PC-3 (cell line): Measurements from ENCODE around the gene PKP1. TPM values are rescaled to one million over a fixed set of nuclear protein-coding genes. Genes with fewer than 3 reads are reported as not detected.

Experiments used
- ATAC-seq: fragments of 200-7000 bp; cut with Tn5 transposase; 2 replicates; pipeline ENCODE4 v1.9.1; 2020; ENCODE audit warnings: mild to moderate bottlenecking, moderate library complexity
- BruUV-seq: library from RNA; stranded (reverse); fragments of 400-500 nt; replicated peaks from 2 replicates; lab custom pipeline; 2021; lab: Mats Ljungman, UMichigan
- CTCF ChIA-PET: fragments of 300-600 bp; sonication (Branson Sonifier 250); formaldehyde crosslinking; loops from one replicate; lab custom pipeline; 2022; ENCODE audit warnings: antibody characterized with exemption; lab: Charles Lee
- POLR2A ChIA-PET: fragments of 300-600 bp; sonication (Branson Sonifier 250); formaldehyde crosslinking; loops from one replicate; lab custom pipeline; 2022; ENCODE audit warnings: antibody characterized with exemption; ENCODE audit not compliant: unreplicated experiment; lab: Charles Lee
- DNase-seq: peaks from one replicate; pipeline ENCODE4 v3.0.0-alpha.2; 2015
- H2AFZ ChIP-seq: fragments of 300-600 bp; sonication (generic); 2 replicates; pipeline ENCODE4 v1.6.0; 2016; ENCODE audit warnings: antibody characterized with exemption, low read length
- H3F3A ChIP-seq: fragments of 300-600 bp; sonication (generic); one replicate; pipeline ENCODE4 v1.6.0; 2017; ENCODE audit warnings: antibody characterized with exemption, low read length, control low read depth, mild to moderate bottlenecking; ENCODE audit not compliant: unreplicated experiment
- H3K27ac ChIP-seq: fragments of 300-600 bp; sonication (generic); 2 replicates; pipeline ENCODE4 v1.5.1; 2016; ENCODE audit warnings: mild to moderate bottlenecking, low read length
- H3K27me3 ChIP-seq: fragments of 300-600 bp; sonication (generic); 2 replicates; pipeline ENCODE4 v1.6.1; 2016; ENCODE audit warnings: low read length, mixed read lengths
- H3K36me3 ChIP-seq: fragments of 300-600 bp; sonication (generic); 2 replicates; pipeline ENCODE4 v1.6.1; 2016; ENCODE audit warnings: low read depth, mixed run types, low read length, mixed read lengths
- H3K4me1 ChIP-seq: fragments of 300-600 bp; sonication (generic); 2 replicates; pipeline ENCODE4 v1.5.1; 2016; ENCODE audit warnings: low read length; ENCODE audit not compliant: insufficient read depth
- H3K4me2 ChIP-seq: fragments of 300-600 bp; sonication (generic); 2 replicates; pipeline ENCODE4 v1.6.0; 2016; ENCODE audit warnings: low read length
- H3K4me3 ChIP-seq: fragments of 300-600 bp; sonication (generic); 2 replicates; pipeline ENCODE4 v1.5.1; 2016; ENCODE audit warnings: mild to moderate bottlenecking, low read length, mixed read lengths
- H3K79me2 ChIP-seq: fragments of 300-600 bp; sonication (generic); 2 replicates; pipeline ENCODE4 v1.6.1; 2017; ENCODE audit warnings: low read length, mixed read lengths
- H3K9ac ChIP-seq: fragments of 300-600 bp; sonication (generic); 2 replicates; pipeline ENCODE4 v1.6.0; 2016; ENCODE audit warnings: mild to moderate bottlenecking, low read length
- H3K9me2 ChIP-seq: fragments of 300-600 bp; sonication (generic); replicated peaks from 2 replicates; pipeline ENCODE4 v1.6.1; 2016; ENCODE audit warnings: mixed run types, low read length, mixed read lengths
- H3K9me3 ChIP-seq: fragments of 300-600 bp; sonication (generic); 2 replicates; pipeline ENCODE4 v1.6.1; 2016; ENCODE audit warnings: low read length, mixed read lengths
- H4K20me1 ChIP-seq: fragments of 300-600 bp; sonication (generic); 2 replicates; pipeline ENCODE4 v1.6.1; 2016; ENCODE audit warnings: low read length, mixed read lengths
- CTCF ChIP-seq: fragments of 300-600 bp; sonication (generic); conservative IDR thresholded peaks from 2 replicates; pipeline ENCODE4 v1.5.1; 2017; ENCODE audit warnings: antibody characterized with exemption, low read depth, mild to moderate bottlenecking, low read length
- EZH2 ChIP-seq: fragments of 300-600 bp; sonication (generic); IDR thresholded peaks from one replicate; pipeline ENCODE4 v1.6.1; 2017; ENCODE audit warnings: antibody characterized with exemption, mild to moderate bottlenecking, low read length; ENCODE audit not compliant: unreplicated experiment
- EZH2phosphoT487 ChIP-seq: fragments of 300-600 bp; sonication (generic); IDR thresholded peaks from 2 replicates; pipeline ENCODE4 v1.6.1; 2018; ENCODE audit warnings: mild to moderate bottlenecking, antibody characterized with exemption, low read length, borderline replicate concordance
- intact Hi-C: fragments of 100-400 bp; cut with micrococcal nuclease; formaldehyde crosslinking; loops from 2 replicates; pipeline ENCODE4 v1.9.0; 2023
- total RNA-seq: library from RNA; depleted of rRNA; stranded (reverse); fragments of >200 nt; gene quantifications from 2 replicates; pipeline ENCODE4 v1.2.3, GENCODE V29; 2014

PKP1 gene
- total RNA-seq, 1 experiment from 2014 or later: 211 TPM

DNA sequence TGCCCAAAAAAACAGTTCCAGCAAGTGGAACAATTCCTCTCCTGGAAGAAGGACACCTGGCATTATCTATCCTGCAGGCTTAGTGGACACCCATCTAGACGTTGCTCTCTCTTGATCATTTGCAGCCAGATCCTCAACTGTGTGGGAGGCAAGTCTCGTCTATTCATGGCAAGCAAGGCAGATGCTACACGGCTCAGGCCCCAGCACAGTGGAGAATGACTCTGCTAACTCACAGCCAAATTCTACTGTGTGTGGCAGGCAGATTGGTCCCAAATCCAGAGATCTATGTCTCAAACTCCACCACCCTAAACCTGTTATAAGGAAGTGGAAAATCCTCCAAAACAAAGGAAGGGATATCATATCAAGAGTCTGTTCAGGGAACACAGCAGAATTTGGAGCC is 87.2 kb downstream of the PKP1 start:
- peaks cover 91% of the 10 kb centered on the region for H3K27me3 ChIP-seq
- H3K79me2 ChIP-seq: no peaks in the 10 kb centered on the region
- no TSS peak for BruUV-seq
- no peaks in the 10 kb centered on the region for H3K4me1 ChIP-seq
- intact Hi-C loops: no loop called here
- no peak overlapping the region for H2AFZ ChIP-seq
- no peak for ATAC-seq
- no peak for DNase-seq
- H3K9ac ChIP-seq: no peak overlapping the region
- H3K4me3 ChIP-seq: no peak overlapping the region
- no peaks in the 10 kb centered on the region for H3K9me2 ChIP-seq
- no peaks in the 10 kb centered on the region for H3K36me3 ChIP-seq
- H3K4me2 ChIP-seq: no peak overlapping the region
- CTCF ChIA-PET: no interaction called here
- POLR2A ChIA-PET: no interaction called here
- TF ChIP-seq CTCF: no peak
- TF ChIP-seq EZH2: no peak
- no peak for TF ChIP-seq EZH2phosphoT487
- H3F3A ChIP-seq: no peaks in the 10 kb centered on the region
- no peaks in the 10 kb centered on the region for H4K20me1 ChIP-seq
- H3K27ac ChIP-seq: no peak overlapping the region
- no peaks in the 10 kb centered on the region for H3K9me3 ChIP-seq

DNA sequence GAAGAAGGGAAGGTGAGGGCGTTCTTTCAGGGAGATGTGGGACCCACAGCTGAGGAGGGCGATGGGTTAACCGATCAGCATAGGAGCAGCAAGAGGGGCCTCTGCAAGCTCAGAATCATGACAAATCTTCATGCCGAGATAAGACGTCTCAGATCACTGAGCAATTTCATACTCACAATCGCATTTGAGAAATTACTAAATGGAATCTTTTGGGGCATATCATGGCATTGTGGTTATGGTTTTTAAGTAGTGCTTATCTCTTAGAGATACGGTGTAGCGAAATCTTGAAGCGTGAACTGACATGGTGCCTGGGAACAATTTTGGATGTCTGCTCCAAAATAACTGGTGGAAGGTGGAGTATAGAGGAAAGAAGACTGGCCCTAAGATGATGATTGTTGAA is 88.0 kb downstream of the PKP1 start:
- no peak overlapping the region for H2AFZ ChIP-seq
- TF ChIP-seq EZH2 (no peak), CTCF (no peak), EZH2phosphoT487 (no peak)
- no peaks in the 10 kb centered on the region for H3K36me3 ChIP-seq
- peaks cover 94% of the 10 kb centered on the region for H3K27me3 ChIP-seq
- intact Hi-C loops: no loop called here
- H3K9ac ChIP-seq: no peak overlapping the region
- no peak for DNase-seq
- H3K4me2 ChIP-seq: no peak overlapping the region
- no peaks in the 10 kb centered on the region for H3K79me2 ChIP-seq
- H3K27ac ChIP-seq: no peak overlapping the region
- H3K4me1 ChIP-seq: peaks cover under 1% of the 10 kb centered on the region
- no peak overlapping the region for H3K4me3 ChIP-seq
- H3K9me3 ChIP-seq: no peaks in the 10 kb centered on the region
- no peak for ATAC-seq
- H3F3A ChIP-seq: no peaks in the 10 kb centered on the region
- no peaks in the 10 kb centered on the region for H4K20me1 ChIP-seq
- CTCF ChIA-PET: no interaction called here
- POLR2A ChIA-PET: no interaction called here
- no peaks in the 10 kb centered on the region for H3K9me2 ChIP-seq
- no TSS peak for BruUV-seq

DNA sequence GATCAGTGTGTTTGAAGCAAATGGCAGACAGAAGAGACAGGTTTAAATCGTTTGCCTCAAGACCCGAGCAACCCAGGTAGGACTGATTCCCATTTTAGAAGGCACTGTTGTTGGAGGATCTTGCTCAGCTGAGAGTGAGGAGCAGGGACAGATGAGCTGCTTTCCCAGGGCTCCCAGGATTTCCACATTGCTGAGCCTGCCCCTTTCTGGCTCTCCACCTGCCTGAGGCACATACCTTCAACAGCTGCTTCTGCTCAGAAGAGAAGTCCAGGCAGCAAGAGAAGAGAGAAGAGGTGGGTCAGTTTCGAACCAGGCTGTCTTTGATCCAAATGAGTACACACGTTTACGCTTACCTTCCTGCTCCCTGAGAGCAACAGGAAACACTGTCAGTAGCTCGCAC is 88.5 kb downstream of the PKP1 start:
- Histone ChIP-seq H4K20me1 (no peaks in the 10 kb centered on the region), H3K79me2 (no peaks in the 10 kb centered on the region), H3K9ac (no peak overlapping the region), H3K36me3 (no peaks in the 10 kb centered on the region), H3K27me3 (peaks cover 89% of the 10 kb centered on the region), H3F3A (no peaks in the 10 kb centered on the region), H2AFZ (no peak overlapping the region), H3K4me1 (peaks cover 6% of the 10 kb centered on the region), H3K4me2 (no peak overlapping the region), H3K9me3 (no peaks in the 10 kb centered on the region), H3K27ac (no peak overlapping the region), H3K9me2 (no peaks in the 10 kb centered on the region), H3K4me3 (no peak overlapping the region)
- DNase-seq (no peak), ATAC-seq (no peak)
- ChIA-PET POLR2A (no interaction called here), CTCF (interaction anchor here (0.6 kb wide), 1 partner anchor 64 kb away, joined by 7 read pairs; no protein-coding TSS in a partner anchor)
- no peak for TF ChIP-seq CTCF
- TF ChIP-seq EZH2phosphoT487: no peak
- TF ChIP-seq EZH2: no peak
- intact Hi-C loops: no loop called here
- BruUV-seq: no TSS peak
